ENCODE results near the gene LZTR1. TPM values are rescaled to one million over a fixed set of nuclear protein-coding genes. Genes with fewer than 3 reads are reported as not detected.

LZTR1 gene
- total and polyA plus RNA-seq, 2 of the 8 experiments (the other 6 are each of a cell fraction or from before 2014, with no cell fraction given), result 22.3 to 31.0 TPM

DNA sequence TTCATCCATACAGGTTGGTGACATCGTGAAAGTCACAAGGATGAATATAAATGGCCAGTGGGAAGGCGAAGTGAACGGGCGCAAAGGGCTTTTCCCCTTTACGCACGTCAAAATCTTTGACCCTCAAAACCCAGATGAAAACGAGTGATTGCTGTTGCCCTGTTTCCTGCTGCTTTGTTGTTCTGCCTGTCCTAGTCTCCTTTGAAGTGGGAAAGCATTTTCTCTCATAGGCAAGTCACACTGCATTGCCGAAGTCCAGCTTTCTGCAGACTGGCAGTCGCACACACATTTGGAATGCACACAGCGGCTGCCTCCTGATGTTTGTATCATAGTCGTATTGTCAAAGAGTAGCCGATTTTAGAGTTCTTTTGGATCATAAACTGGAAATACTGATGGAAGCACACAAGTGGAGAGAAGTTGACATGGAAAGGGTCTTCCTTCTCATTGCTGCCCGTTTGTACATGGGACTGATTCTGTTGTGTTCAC is 32.4 kb upstream of the LZTR1 start:
- Histone ChIP-seq H3K23ac (ENCODE audit: insufficient read length) (no peak overlapping the region), H2AFZ (ENCODE audit: low read length) (no peak overlapping the region), H3K18ac (ENCODE audit: extremely low read depth, low read length) (no peak overlapping the region), H3K27me3 (replicated peaks in 1 of 4; ENCODE audit: control insufficient read depth in 3 of 4, extremely low read depth in 1 of 4, insufficient read depth in 3 of 4, low read length in 3 of 4) (no peaks in the 10 kb centered on the region), H3K14ac (ENCODE audit: insufficient read length) (no peak overlapping the region), H4K91ac (replicated peaks; ENCODE audit: insufficient read length, low read length) (no peak overlapping the region), H3K4me2 (ENCODE audit: insufficient read depth in 1 of 2, low read depth in 2 of 2, low read length in 2 of 2) (no peak overlapping the region), H3K27ac (ENCODE audit: low read depth, low read length) (no peak overlapping the region), H3K36me3 (ENCODE audit: control insufficient read depth in 2 of 4, insufficient read depth in 4 of 4, low read length in 3 of 4) (peaks cover 8 to 40% (median 28%) of the 10 kb centered on the region in 4 experiments; a peak in 7 of 8 replicates), H3K9me3 (ENCODE audit: insufficient read depth in 2 of 2, low read depth in 1 of 2, low read length in 1 of 2) (no peaks in the 10 kb centered on the region), H2BK15ac (ENCODE audit: low read length) (no peak overlapping the region), H4K5ac (ENCODE audit: insufficient read length, low read depth, low read length) (no peak overlapping the region), H2AK5ac (ENCODE audit: low read depth, low read length) (no peak overlapping the region), H3K9ac (replicated peaks in 1 of 4; ENCODE audit: extremely low read depth in 1 of 4, low read depth in 3 of 4, low read length in 3 of 4) (no peak overlapping the region), H2BK20ac (ENCODE audit: low read length) (no peak overlapping the region), H3K56ac (replicated peaks; ENCODE audit: insufficient read length, low read depth, low read length) (no peak overlapping the region), H3K23me2 (ENCODE audit: low read depth, low read length) (no peaks in the 10 kb centered on the region), H4K20me1 (replicated peaks in 1 of 2; ENCODE audit: control insufficient read depth in 1 of 2, insufficient read depth in 2 of 2, low read length in 2 of 2) (peaks cover 27 to 46% of the 10 kb centered on the region in 2 experiments), H2BK12ac (ENCODE audit: low read depth, low read length) (no peak overlapping the region), H3K79me2 (ENCODE audit: control insufficient read depth in 1 of 2, insufficient read depth in 2 of 2, low read length in 2 of 2) (peaks cover 6 to 76% of the 10 kb centered on the region in 2 experiments), H4K8ac (ENCODE audit: extremely low read depth, insufficient read depth, low read length) (no peak overlapping the region), H3K4me3 (ENCODE audit: extremely low read depth in 1 of 4, insufficient read depth in 2 of 4, low read depth in 3 of 4, low read length in 4 of 4) (no peak overlapping the region), H2BK120ac (replicated peaks; ENCODE audit: low read depth, low read length) (no peak overlapping the region), H3K4ac (replicated peaks; ENCODE audit: insufficient read length, low read depth, low read length) (no peak overlapping the region), H3K79me1 (ENCODE audit: low read depth, low read length) (peaks cover 19% of the 10 kb centered on the region), H3K4me1 (replicated peaks in 1 of 4; ENCODE audit: control insufficient read depth in 3 of 4, insufficient read depth in 4 of 4, low read length in 3 of 4) (no peaks in the 10 kb centered on the region), H2BK5ac (ENCODE audit: low read depth, low read length) (no peak overlapping the region)
- POLR2A ChIA-PET (ENCODE audit: partially characterized antibody), result interaction anchor here (1.1 kb wide), 1 partner anchor 75 kb away, joined by 3 read pairs; no protein-coding TSS in a partner anchor
- FAIRE-seq, result no peak
- no peak for TF ChIP-seq SP1 (IDR thresholded peaks at IDR 0.05; ENCODE audit: low read depth, low read length)
- TF ChIP-seq ZNF274 (IDR thresholded peaks at IDR 0.05; ENCODE audit: borderline replicate concordance, extremely low read depth, low read length), result no peak
- TF ChIP-seq SP2 (IDR thresholded peaks at IDR 0.05; ENCODE audit: low read length), result no peak
- TF ChIP-seq CEBPB (IDR thresholded peaks at IDR 0.05; ENCODE audit: low read depth, low read length), result no peak
- no peak for TF ChIP-seq KDM5A (IDR thresholded peaks at IDR 0.05; ENCODE audit: low read length)
- CTCF ChIA-PET (ENCODE audit: partially characterized antibody), result interaction anchor here (1.1 to 2.8 kb wide), 2 partner anchors 64 to 78 kb away, joined by 3 to 8 read pairs; no protein-coding TSS in a partner anchor
- no peak for DNase-seq (ENCODE audit: low read depth in 1 of 2, low spot score in 2 of 2)
- 93% methylated on average over 13 of the region's 13 CpGs; no CpG with 5 or more reads in 1 of the 2 experiments for WGBS, 2 experiments (ENCODE audit: extremely low coverage in 1 of 2, insufficient coverage in 1 of 2, insufficient read length in 1 of 2, insufficient replicate concordance in 2 of 2, low coverage in 1 of 2, low lambda C conversion rate in 2 of 2, missing lambda C conversion rate in 1 of 2)
